ENCODE results near the gene PET100. TPM values are rescaled to one million over a fixed set of nuclear protein-coding genes. Genes with fewer than 3 reads are reported as not detected.
A peak's percentile ranks its signal among the peaks of the same experiment; 100 is the strongest.

PET100 gene
- total RNA-seq, 1 donor from 2014 or later, result 93.2 TPM

- Histone ChIP-seq H3K27ac (peak overlapping the region; percentile 24), H3K27me3 (no peaks in the 10 kb centered on the region), H3K36me3 (no peaks in the 10 kb centered on the region), H3K9me3 (no peaks in the 10 kb centered on the region), H3K4me3 (no peak overlapping the region), H3K4me1 (no peaks in the 10 kb centered on the region)
- ATAC-seq (no peak), DNase-seq (peak; percentile 75)
- TF ChIP-seq, protein P1, sequence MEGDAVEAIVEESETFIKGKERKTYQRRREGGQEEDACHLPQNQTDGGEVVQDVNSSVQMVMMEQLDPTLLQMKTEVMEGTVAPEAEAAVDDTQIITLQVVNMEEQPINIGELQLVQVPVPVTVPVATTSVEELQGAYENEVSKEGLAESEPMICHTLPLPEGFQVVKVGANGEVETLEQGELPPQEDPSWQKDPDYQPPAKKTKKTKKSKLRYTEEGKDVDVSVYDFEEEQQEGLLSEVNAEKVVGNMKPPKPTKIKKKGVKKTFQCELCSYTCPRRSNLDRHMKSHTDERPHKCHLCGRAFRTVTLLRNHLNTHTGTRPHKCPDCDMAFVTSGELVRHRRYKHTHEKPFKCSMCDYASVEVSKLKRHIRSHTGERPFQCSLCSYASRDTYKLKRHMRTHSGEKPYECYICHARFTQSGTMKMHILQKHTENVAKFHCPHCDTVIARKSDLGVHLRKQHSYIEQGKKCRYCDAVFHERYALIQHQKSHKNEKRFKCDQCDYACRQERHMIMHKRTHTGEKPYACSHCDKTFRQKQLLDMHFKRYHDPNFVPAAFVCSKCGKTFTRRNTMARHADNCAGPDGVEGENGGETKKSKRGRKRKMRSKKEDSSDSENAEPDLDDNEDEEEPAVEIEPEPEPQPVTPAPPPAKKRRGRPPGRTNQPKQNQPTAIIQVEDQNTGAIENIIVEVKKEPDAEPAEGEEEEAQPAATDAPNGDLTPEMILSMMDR (IDR thresholded peaks at IDR 0.05), result no peak
- intact Hi-C loops (cut with DNase I), result no loop called here
Measured at GRCh38 chr19:7602935-7603497, 26.6 kb upstream of the PET100 start.

DNA sequence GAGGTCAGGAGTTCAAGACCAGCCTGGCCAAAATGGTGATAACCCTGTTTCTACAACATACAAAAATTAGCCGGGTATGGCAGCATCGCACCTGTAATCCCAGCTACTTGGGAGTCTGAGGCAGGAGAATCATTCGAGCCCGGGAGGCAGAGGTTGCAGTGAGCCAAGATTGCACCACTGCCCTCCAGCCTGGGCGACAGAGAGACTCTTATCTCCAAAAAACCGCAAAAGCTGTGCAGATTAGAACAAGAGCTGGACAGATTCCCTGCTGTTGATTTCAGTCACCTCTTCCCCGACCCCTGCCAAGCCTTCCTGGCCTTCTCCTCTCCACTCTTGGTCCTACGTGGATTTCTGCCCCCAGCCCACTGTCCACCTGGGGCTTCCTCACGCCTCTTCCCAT is 25.7 kb upstream of the PET100 start:
- no peaks in the 10 kb centered on the region for H3K9me3 ChIP-seq
- H3K27me3 ChIP-seq, result no peaks in the 10 kb centered on the region
- ATAC-seq (no peak), DNase-seq (no peak)
- no peak overlapping the region for H3K4me3 ChIP-seq
- no peaks in the 10 kb centered on the region for H3K4me1 ChIP-seq
- TF ChIP-seq, protein P1 (IDR thresholded peaks at IDR 0.05), result no peak
- H3K27ac ChIP-seq, result peak overlapping the region; percentile 3
- H3K36me3 ChIP-seq, result no peaks in the 10 kb centered on the region
- intact Hi-C loops (cut with DNase I), result no loop called here

GRCh38 chr19:7605490-7606222 is 23.9 kb upstream of the PET100 start:
- Histone ChIP-seq H3K27me3 (no peaks in the 10 kb centered on the region), H3K9me3 (no peaks in the 10 kb centered on the region), H3K36me3 (no peaks in the 10 kb centered on the region), H3K4me3 (no peak overlapping the region), H3K4me1 (no peaks in the 10 kb centered on the region), H3K27ac (no peak overlapping the region)
- DNase-seq (no peak), ATAC-seq (peak; percentile 30)
- TF ChIP-seq, protein P1 (IDR thresholded peaks at IDR 0.05), result no peak
- intact Hi-C loops (cut with DNase I), result no loop called here

DNA sequence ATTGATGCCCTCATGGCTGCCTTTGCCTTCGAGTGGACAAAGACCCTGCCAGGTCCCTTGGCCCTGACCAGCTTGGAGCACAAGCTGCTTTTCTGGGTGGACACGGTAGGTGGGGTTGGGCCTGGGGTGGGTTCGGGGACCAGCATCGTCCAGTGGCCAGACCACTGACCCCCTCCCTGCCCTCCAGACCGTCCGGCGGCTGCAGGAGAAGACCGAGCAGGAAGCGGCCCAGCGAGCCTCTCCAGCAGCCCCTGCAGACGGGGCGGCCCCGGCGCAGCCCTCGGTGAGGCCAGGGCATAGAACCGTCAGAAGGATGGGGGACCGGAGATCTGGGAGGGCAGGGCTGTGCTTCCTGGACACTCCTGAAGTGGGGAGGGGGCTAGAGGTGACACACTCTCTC is 23.3 kb upstream of the PET100 start:
- intact Hi-C loops (cut with DNase I), result no loop called here
- Histone ChIP-seq H3K27me3 (no peaks in the 10 kb centered on the region), H3K36me3 (no peaks in the 10 kb centered on the region), H3K4me1 (no peaks in the 10 kb centered on the region), H3K27ac (no peak overlapping the region), H3K9me3 (no peaks in the 10 kb centered on the region), H3K4me3 (no peak overlapping the region)
- ATAC-seq (no peak), DNase-seq (no peak)
- TF ChIP-seq, protein P1 (IDR thresholded peaks at IDR 0.05), result no peak

DNA sequence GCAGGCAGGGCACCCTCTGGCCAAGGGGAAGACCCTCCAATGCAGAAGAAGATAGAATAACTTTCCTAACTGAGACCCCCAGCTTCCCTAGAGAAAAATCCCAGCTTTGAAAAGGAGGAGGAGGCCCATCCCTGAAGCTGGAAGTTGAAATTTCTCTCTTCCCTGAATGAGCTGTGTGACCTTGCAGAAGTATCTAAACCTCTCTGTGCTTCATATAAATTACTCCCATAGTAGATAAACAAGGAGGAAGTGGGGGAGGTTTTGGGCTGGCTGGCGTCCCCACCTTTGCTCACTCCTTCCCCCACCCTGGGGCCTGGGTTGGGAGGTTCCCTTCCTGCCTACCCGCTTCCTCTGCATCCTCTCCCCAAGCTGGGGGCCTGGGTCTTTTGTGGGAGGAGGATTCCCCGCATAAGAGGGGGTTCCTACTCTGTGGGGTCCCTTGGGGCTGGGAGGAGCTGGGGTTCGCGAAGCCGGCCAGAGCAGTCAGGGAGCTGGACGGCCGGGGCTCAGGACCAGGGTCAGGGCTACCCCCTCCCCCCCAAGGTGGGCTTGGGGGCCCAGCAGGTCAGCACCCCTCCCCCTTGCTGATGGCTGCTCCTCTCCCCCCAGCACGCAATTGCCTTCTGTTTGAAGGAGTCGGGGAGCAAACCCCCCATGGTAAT is 22.2 kb upstream of the PET100 start:
- Histone ChIP-seq H3K9me3 (no peaks in the 10 kb centered on the region), H3K4me1 (no peaks in the 10 kb centered on the region), H3K27ac (no peak overlapping the region), H3K36me3 (no peaks in the 10 kb centered on the region), H3K27me3 (no peaks in the 10 kb centered on the region), H3K4me3 (no peak overlapping the region)
- intact Hi-C loops (cut with DNase I), result no loop called here
- ATAC-seq, result no peak
- no peak for DNase-seq
- TF ChIP-seq, protein P1 (IDR thresholded peaks at IDR 0.05), result no peak
